ENCODE results near the gene GLRA3. TPM values are rescaled to one million over a fixed set of nuclear protein-coding genes. Genes with fewer than 3 reads are reported as not detected.
"Not testable (repeated sequence)": the region's sequence is repeated elsewhere in the genome, so short reads cannot be mapped to it uniquely, and the experiment has no call there.

GLRA3 gene
- total RNA-seq, 1 donor from 2014 or later, result not detected

GRCh38 chr4:174702979-174703478 lies 126.0 kb downstream of the GLRA3 start:
- Histone ChIP-seq H3K4me3 (no peak overlapping the region), H3K27me3 (no peaks in the 10 kb centered on the region), H3K27ac (no peak overlapping the region), H3K9me3 (no peaks in the 10 kb centered on the region), H3K36me3 (no peaks in the 10 kb centered on the region), H3K4me1 (no peaks in the 10 kb centered on the region)
- ATAC-seq (no peak), DNase-seq (no peak)
- no peak for TF ChIP-seq CTCF (IDR thresholded peaks at IDR 0.05)
- intact Hi-C loops (cut with DNase I), result no loop called here

GRCh38 chr4:174699654-174700053 lies 129.4 kb downstream of the GLRA3 start:
- TF ChIP-seq CTCF (IDR thresholded peaks at IDR 0.05), result no peak
- H3K4me1 ChIP-seq, result peaks cover 7% of the 10 kb centered on the region
- DNase-seq, result no peak
- ATAC-seq, result no peak
- no peak overlapping the region for H3K27ac ChIP-seq
- H3K36me3 ChIP-seq, result no peaks in the 10 kb centered on the region
- intact Hi-C loops (cut with DNase I), result no loop called here
- no peaks in the 10 kb centered on the region for H3K27me3 ChIP-seq
- no peak overlapping the region for H3K4me3 ChIP-seq
- H3K9me3 ChIP-seq, result no peaks in the 10 kb centered on the region

GRCh38 chr4:174697896-174698295 lies 131.2 kb downstream of the GLRA3 start:
- H3K27me3 ChIP-seq, result no peaks in the 10 kb centered on the region
- no peak overlapping the region for H3K27ac ChIP-seq
- intact Hi-C loops (cut with DNase I), result no loop called here
- ATAC-seq (no peak), DNase-seq (no peak)
- peaks cover 7% of the 10 kb centered on the region for H3K4me1 ChIP-seq
- no peaks in the 10 kb centered on the region for H3K36me3 ChIP-seq
- TF ChIP-seq CTCF (IDR thresholded peaks at IDR 0.05), result no peak
- H3K9me3 ChIP-seq, result no peaks in the 10 kb centered on the region
- no peak overlapping the region for H3K4me3 ChIP-seq

- Histone ChIP-seq H3K27me3 (no peaks in the 10 kb centered on the region), H3K9me3 (no peaks in the 10 kb centered on the region), H3K4me3 (no peak overlapping the region), H3K27ac (no peak overlapping the region), H3K4me1 (peaks cover 7% of the 10 kb centered on the region), H3K36me3 (no peaks in the 10 kb centered on the region)
- ATAC-seq (no peak), DNase-seq (no peak)
- intact Hi-C loops (cut with DNase I), result no loop called here
- TF ChIP-seq CTCF (IDR thresholded peaks at IDR 0.05), result no peak
Measured at GRCh38 chr4:174697202-174697601, 131.8 kb downstream of the GLRA3 start.

- Histone ChIP-seq H3K4me3 (no peak overlapping the region), H3K36me3 (no peaks in the 10 kb centered on the region), H3K4me1 (peaks cover 7% of the 10 kb centered on the region), H3K9me3 (no peaks in the 10 kb centered on the region), H3K27ac (no peak overlapping the region), H3K27me3 (no peaks in the 10 kb centered on the region)
- TF ChIP-seq CTCF (IDR thresholded peaks at IDR 0.05), result no peak
- ATAC-seq (no peak), DNase-seq (no peak)
- intact Hi-C loops (cut with DNase I), result no loop called here
Measured at GRCh38 chr4:174696657-174697056, 132.4 kb downstream of the GLRA3 start.

- H3K27me3 ChIP-seq; H3K4me1 ChIP-seq; intact Hi-C loops (cut with DNase I); H3K9me3 ChIP-seq; ATAC-seq; DNase-seq; H3K36me3 ChIP-seq; H3K27ac ChIP-seq; H3K4me3 ChIP-seq: not testable (repeated sequence)
Measured at GRCh38 chr4:174691876-174692275, 137.2 kb downstream of the GLRA3 start.
